SH-SY5Y (cell line): ENCODE results near the gene ADAM12.

Experiments
- GATA2 ChIP-seq: IDR thresholded peaks from 2 replicates; pipeline ENCODE4 v1.6.1; 2011; ENCODE audit warnings: mild to moderate bottlenecking, low read depth, low read length
- GATA3 ChIP-seq: IDR thresholded peaks from 2 replicates; pipeline ENCODE4 v1.6.1; 2011; ENCODE audit warnings: low read depth, mild to moderate bottlenecking, low read length, moderate library complexity

DNA sequence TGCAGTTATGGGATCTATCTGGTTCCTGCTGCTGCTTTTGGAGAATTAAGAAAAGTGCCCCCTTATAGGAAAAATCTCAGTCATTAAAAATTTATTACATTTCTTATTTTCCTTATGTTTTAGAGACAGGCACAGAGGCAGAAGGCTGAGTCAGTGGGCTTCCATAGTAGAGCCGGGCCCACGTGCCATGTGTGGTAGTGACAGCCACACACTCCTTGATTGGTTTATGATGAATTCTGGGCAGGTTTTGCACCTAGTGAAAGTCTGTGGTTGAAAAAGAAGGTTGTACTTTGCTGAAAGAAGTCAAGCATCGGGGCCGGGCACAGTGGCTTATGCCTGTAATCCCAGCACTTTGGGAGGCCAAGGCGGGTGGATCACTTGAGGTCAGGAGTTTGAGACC, 382.0 kb downstream of the ADAM12 start:
- TF ChIP-seq GATA2 = no peak
- TF ChIP-seq GATA3 = no peak
